ENCODE measurements around the gene MAN2A1. TPM values are rescaled to one million over a fixed set of nuclear protein-coding genes. Genes with fewer than 3 reads are reported as not detected.
"Not testable (repeated sequence)": the region's sequence is repeated elsewhere in the genome, so short reads cannot be mapped to it uniquely, and the experiment has no call there.

Gene MAN2A1
- total RNA-seq, 2 donors from 2014 or later: 81.2 to 104 TPM

- H3K27ac ChIP-seq: no peak overlapping the region
- intact Hi-C loops (cut with DNase I): no loop called here
- H3K27me3 ChIP-seq: no peaks in the 10 kb centered on the region
- H3K4me3 ChIP-seq: no peak overlapping the region
- no peaks in the 10 kb centered on the region for H3K4me1 ChIP-seq
- no peak overlapping the region for H3K9ac ChIP-seq (ENCODE audit: low read depth in 2 of 2, low read length in 2 of 2)
- no peaks in the 10 kb centered on the region for H3K9me3 ChIP-seq
- no peak for TF ChIP-seq CTCF (IDR thresholded peaks at IDR 0.05)
- no peak for DNase-seq
- no peaks in the 10 kb centered on the region for H3K36me3 ChIP-seq
Measured at GRCh38 chr5:109826426-109826825, 136.7 kb downstream of the MAN2A1 start.

GRCh38 chr5:109829331-109829730 lies 139.6 kb downstream of the MAN2A1 start:
- no peak overlapping the region for H3K9ac ChIP-seq (ENCODE audit: low read depth in 2 of 2, low read length in 2 of 2)
- no peak overlapping the region for H3K4me3 ChIP-seq
- no peaks in the 10 kb centered on the region for H3K9me3 ChIP-seq
- H3K36me3 ChIP-seq: no peaks in the 10 kb centered on the region
- intact Hi-C loops (cut with DNase I): no loop called here
- no peak for TF ChIP-seq CTCF (IDR thresholded peaks at IDR 0.05)
- no peak overlapping the region for H3K27ac ChIP-seq
- DNase-seq: no peak
- H3K27me3 ChIP-seq: no peaks in the 10 kb centered on the region
- no peaks in the 10 kb centered on the region for H3K4me1 ChIP-seq

- Histone ChIP-seq H3K36me3 (no peaks in the 10 kb centered on the region), H3K9me3 (no peaks in the 10 kb centered on the region), H3K4me3 (no peak overlapping the region), H3K9ac (ENCODE audit: low read depth in 2 of 2, low read length in 2 of 2) (no peak overlapping the region), H3K4me1 (no peaks in the 10 kb centered on the region), H3K27ac (no peak overlapping the region), H3K27me3 (no peaks in the 10 kb centered on the region)
- TF ChIP-seq CTCF (IDR thresholded peaks at IDR 0.05): no peak
- no peak for DNase-seq
- intact Hi-C loops (cut with DNase I): no loop called here
Measured at GRCh38 chr5:109830955-109831502, 141.3 kb downstream of the MAN2A1 start.

- H3K4me1 ChIP-seq; H3K27me3 ChIP-seq; H3K9me3 ChIP-seq; DNase-seq; H3K36me3 ChIP-seq; H3K4me3 ChIP-seq; H3K9ac ChIP-seq (ENCODE audit: low read depth in 2 of 2, low read length in 2 of 2); H3K27ac ChIP-seq; intact Hi-C loops (cut with DNase I): not testable (repeated sequence)
Measured at GRCh38 chr5:109832207-109833188, 142.8 kb downstream of the MAN2A1 start.

- Histone ChIP-seq H3K27ac (no peak overlapping the region), H3K4me1 (no peaks in the 10 kb centered on the region), H3K36me3 (no peaks in the 10 kb centered on the region), H3K9ac (ENCODE audit: low read depth in 2 of 2, low read length in 2 of 2) (no peak overlapping the region), H3K9me3 (no peaks in the 10 kb centered on the region), H3K4me3 (no peak overlapping the region), H3K27me3 (no peaks in the 10 kb centered on the region)
- TF ChIP-seq CTCF (IDR thresholded peaks at IDR 0.05): no peak
- DNase-seq: no peak
- intact Hi-C loops (cut with DNase I): no loop called here
Measured at GRCh38 chr5:109833946-109834345, 144.2 kb downstream of the MAN2A1 start.

- Histone ChIP-seq H3K4me3 (no peak overlapping the region), H3K9me3 (no peaks in the 10 kb centered on the region), H3K36me3 (no peaks in the 10 kb centered on the region), H3K9ac (ENCODE audit: low read depth in 2 of 2, low read length in 2 of 2) (no peak overlapping the region), H3K27me3 (no peaks in the 10 kb centered on the region), H3K27ac (no peak overlapping the region), H3K4me1 (no peaks in the 10 kb centered on the region)
- TF ChIP-seq CTCF (IDR thresholded peaks at IDR 0.05): no peak
- intact Hi-C loops (cut with DNase I): no loop called here
- no peak for DNase-seq
Measured at GRCh38 chr5:109836280-109836679, 146.6 kb downstream of the MAN2A1 start.

All from colonic mucosa (tissue), 4 donors.